MM.1S (cell line): ENCODE measurements around the gene HBP1.
"Not testable (repeated sequence)": the region's sequence is repeated elsewhere in the genome, so short reads cannot be mapped to it uniquely, and the experiment has no call there.

Experiments used
- DNase-seq: peaks from one replicate; pipeline ENCODE4 v3.0.0-alpha.2; 2015
- H2AFZ ChIP-seq: fragments of 300-600 bp; sonication (generic); 2 replicates; pipeline ENCODE4 v1.6.0; 2016; ENCODE audit warnings: antibody characterized with exemption, low read length
- H3F3A ChIP-seq: fragments of 300-600 bp; sonication (generic); 2 replicates; pipeline ENCODE4 v1.6.1; 2016; ENCODE audit warnings: mild to moderate bottlenecking, antibody characterized with exemption, low read length, moderate library complexity, mixed read lengths; ENCODE audit not compliant: insufficient read depth
- H3K27ac ChIP-seq: fragments of 300-600 bp; sonication (generic); 2 replicates; pipeline ENCODE4 v1.5.1; 2016; ENCODE audit warnings: mild to moderate bottlenecking, low read length
- H3K27me3 ChIP-seq: fragments of 300-600 bp; sonication (generic); replicated peaks from 2 replicates; pipeline ENCODE4 v1.6.0; 2016; ENCODE audit warnings: low read length; ENCODE audit not compliant: insufficient read depth
- H3K36me3 ChIP-seq: fragments of 300-600 bp; sonication (generic); replicated peaks from 2 replicates; pipeline ENCODE4 v1.6.1; 2016; ENCODE audit warnings: mild to moderate bottlenecking, low read length, mixed read lengths; ENCODE audit not compliant: insufficient read depth
- H3K4me1 ChIP-seq: fragments of 300-600 bp; sonication (generic); 2 replicates; pipeline ENCODE4 v1.6.1; 2016; ENCODE audit warnings: low read length, mixed read lengths
- H3K4me2 ChIP-seq: fragments of 300-600 bp; sonication (generic); 2 replicates; pipeline ENCODE4 v1.6.0; 2016; ENCODE audit warnings: low read depth, low read length
- H3K4me3 ChIP-seq: fragments of 300-600 bp; sonication (generic); 2 replicates; pipeline ENCODE4 v1.5.1; 2016; ENCODE audit warnings: low read length, mixed read lengths
- H3K79me2 ChIP-seq: fragments of 300-600 bp; sonication (generic); 2 replicates; pipeline ENCODE4 v1.6.1; 2016; ENCODE audit warnings: mixed run types, low read length, mixed read lengths
- H3K9ac ChIP-seq: fragments of 300-600 bp; sonication (generic); 2 replicates; pipeline ENCODE4 v1.6.1; 2016; ENCODE audit warnings: low read length, mixed read lengths
- H3K9me2 ChIP-seq: fragments of 300-600 bp; sonication (generic); replicated peaks from 2 replicates; pipeline ENCODE4 v1.6.1; 2016; ENCODE audit warnings: mild to moderate bottlenecking, low read length, mixed read lengths; ENCODE audit not compliant: insufficient read depth
- H3K9me3 ChIP-seq: fragments of 300-600 bp; sonication (generic); replicated peaks from 2 replicates; pipeline ENCODE4 v1.6.1; 2016; ENCODE audit warnings: mild to moderate bottlenecking, low read length, mixed read lengths; ENCODE audit not compliant: insufficient read depth
- H4K20me1 ChIP-seq: fragments of 300-600 bp; sonication (generic); 2 replicates; pipeline ENCODE4 v1.6.1; 2016; ENCODE audit warnings: mild to moderate bottlenecking, low read length, moderate library complexity, mixed read lengths; ENCODE audit not compliant: insufficient read depth
- EZH2 ChIP-seq: fragments of 300-600 bp; sonication (generic); optimal IDR thresholded peaks from 2 replicates; pipeline ENCODE3; 2017; ENCODE audit warnings: low read depth, mild to moderate bottlenecking, antibody characterized with exemption, low read length, mixed read lengths
- EZH2phosphoT487 ChIP-seq: fragments of 300-600 bp; sonication (generic); IDR thresholded peaks from 2 replicates; pipeline ENCODE4 v1.6.1; 2018; ENCODE audit warnings: antibody characterized with exemption, low read length
- TF ChIP-seq, protein P1 (sequence below): fragments of 300-600 bp; sonication (generic); IDR thresholded peaks from 2 replicates; pipeline ENCODE4 v1.5.1; 2016; ENCODE audit warnings: antibody characterized with exemption, low read length, mixed read lengths

The HBP1 gene

DNA sequence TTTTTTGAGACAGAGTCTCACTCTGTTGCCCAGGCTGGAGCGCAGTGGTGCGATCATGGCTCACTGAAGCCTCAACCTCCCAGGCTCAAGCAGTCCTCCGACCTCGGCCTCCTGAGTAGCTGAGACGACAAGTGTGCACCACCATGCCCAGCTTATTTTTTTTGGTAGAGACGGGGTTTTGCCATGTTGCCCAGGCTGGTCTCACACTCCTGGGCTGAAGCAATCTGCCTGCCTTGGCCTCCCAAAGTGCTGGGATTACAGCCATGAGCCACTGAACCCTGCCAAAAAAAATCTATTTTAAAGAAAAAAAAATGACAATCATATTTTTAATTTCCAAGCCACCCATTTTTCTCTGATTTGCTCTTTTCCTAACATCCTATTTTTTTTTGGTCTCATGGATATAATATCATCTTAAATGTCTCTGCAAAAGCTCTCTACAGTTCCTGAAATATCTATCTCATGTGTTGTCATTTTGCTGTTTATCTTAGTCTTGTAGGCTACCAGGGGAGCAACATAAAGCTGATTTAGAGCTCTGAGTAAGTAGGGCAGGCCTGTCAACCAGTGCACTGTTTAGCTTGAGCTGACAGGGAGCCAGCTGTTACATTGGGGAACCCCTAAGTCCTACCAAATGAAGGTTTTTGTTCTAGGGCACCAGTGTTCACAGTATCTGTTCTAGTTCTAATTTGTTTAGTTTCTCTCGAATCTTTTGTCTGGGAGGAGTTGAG, 29.9 kb upstream of the HBP1 start:
- H3K9me2 ChIP-seq, result no peaks in the 10 kb centered on the region
- no peaks in the 10 kb centered on the region for H3K4me1 ChIP-seq
- no peaks in the 10 kb centered on the region for H3K36me3 ChIP-seq
- H3K27ac ChIP-seq, result no peak overlapping the region
- no peaks in the 10 kb centered on the region for H3K9me3 ChIP-seq
- TF ChIP-seq EZH2phosphoT487 (no peak), EZH2 (no peak)
- TF ChIP-seq, protein P1, sequence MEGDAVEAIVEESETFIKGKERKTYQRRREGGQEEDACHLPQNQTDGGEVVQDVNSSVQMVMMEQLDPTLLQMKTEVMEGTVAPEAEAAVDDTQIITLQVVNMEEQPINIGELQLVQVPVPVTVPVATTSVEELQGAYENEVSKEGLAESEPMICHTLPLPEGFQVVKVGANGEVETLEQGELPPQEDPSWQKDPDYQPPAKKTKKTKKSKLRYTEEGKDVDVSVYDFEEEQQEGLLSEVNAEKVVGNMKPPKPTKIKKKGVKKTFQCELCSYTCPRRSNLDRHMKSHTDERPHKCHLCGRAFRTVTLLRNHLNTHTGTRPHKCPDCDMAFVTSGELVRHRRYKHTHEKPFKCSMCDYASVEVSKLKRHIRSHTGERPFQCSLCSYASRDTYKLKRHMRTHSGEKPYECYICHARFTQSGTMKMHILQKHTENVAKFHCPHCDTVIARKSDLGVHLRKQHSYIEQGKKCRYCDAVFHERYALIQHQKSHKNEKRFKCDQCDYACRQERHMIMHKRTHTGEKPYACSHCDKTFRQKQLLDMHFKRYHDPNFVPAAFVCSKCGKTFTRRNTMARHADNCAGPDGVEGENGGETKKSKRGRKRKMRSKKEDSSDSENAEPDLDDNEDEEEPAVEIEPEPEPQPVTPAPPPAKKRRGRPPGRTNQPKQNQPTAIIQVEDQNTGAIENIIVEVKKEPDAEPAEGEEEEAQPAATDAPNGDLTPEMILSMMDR, result no peak
- no peak overlapping the region for H2AFZ ChIP-seq
- no peak overlapping the region for H3K9ac ChIP-seq
- H3F3A ChIP-seq, result no peaks in the 10 kb centered on the region
- no peaks in the 10 kb centered on the region for H4K20me1 ChIP-seq
- H3K27me3 ChIP-seq, result no peaks in the 10 kb centered on the region
- H3K79me2 ChIP-seq, result no peaks in the 10 kb centered on the region
- no peak overlapping the region for H3K4me3 ChIP-seq
- DNase-seq, result no peak
- no peak overlapping the region for H3K4me2 ChIP-seq

DNA sequence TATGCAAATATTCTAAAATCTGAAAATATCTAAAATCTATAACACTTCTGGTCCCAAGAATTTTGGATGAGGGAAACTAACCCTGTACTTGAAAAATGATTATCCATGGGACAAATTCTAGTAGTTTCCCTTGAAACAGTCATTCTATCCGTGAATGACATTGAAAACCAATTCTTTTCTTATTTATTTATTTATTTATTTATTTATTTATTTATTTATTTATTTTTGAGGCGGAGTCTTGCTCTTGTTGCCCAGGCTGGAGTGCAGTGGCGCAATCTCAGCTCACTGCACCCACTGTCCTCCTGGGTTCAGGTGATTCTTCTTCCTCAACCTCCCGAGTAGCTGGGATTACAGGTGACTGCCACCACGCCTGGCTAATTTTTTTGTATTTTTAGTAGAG, 24.9 kb upstream of the HBP1 start:
- H3K4me3 ChIP-seq, H3K4me1 ChIP-seq, H3K79me2 ChIP-seq: not testable (repeated sequence)

DNA sequence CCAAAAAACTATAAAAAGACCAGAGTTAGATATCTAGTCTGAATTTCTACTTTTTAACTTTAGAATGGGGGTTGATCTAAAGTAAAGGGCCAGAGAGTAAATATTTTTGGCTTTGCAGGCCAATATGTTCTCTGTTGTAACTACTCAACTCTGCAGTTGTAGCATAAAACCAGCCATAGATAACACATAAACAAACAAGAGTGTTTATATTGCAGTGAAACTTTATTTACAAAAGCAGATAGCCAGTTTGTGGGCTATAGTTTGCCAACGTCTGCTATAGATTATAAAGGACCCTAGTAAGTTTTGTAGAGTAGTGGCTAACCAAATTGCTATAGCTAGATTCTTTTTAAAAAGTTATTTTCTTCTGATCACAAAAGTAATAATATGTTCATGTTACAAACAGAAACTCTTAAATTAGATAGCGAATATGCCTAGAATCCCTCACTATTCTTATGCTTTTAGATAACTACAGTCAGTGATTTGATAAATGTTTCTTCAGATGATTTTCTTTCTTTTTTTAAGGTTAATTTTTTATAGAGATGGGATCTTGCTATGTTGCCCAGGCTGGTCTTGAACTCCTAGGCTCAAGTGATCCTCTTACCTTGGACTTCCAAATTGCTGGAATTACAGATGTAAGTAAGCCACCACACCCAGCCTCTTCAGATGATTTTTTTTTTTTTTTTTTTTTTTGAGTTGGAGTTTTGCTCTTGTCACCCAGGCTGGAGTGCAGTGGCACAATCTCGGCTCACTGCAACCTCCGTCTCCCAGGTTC, 23.6 kb upstream of the HBP1 start:
- H3K9ac ChIP-seq, result no peak overlapping the region
- H3K4me1 ChIP-seq, result no peaks in the 10 kb centered on the region
- H3K36me3 ChIP-seq, result no peaks in the 10 kb centered on the region
- no peak for DNase-seq
- H3K27me3 ChIP-seq, result no peaks in the 10 kb centered on the region
- H3K9me3 ChIP-seq, result no peaks in the 10 kb centered on the region
- TF ChIP-seq EZH2phosphoT487, result no peak
- TF ChIP-seq, protein P1, result no peak
- no peak for TF ChIP-seq EZH2
- no peaks in the 10 kb centered on the region for H3K9me2 ChIP-seq
- no peaks in the 10 kb centered on the region for H3F3A ChIP-seq
- no peaks in the 10 kb centered on the region for H4K20me1 ChIP-seq
- H3K79me2 ChIP-seq, result no peaks in the 10 kb centered on the region
- no peak overlapping the region for H3K27ac ChIP-seq
- H3K4me3 ChIP-seq, result no peak overlapping the region
- no peak overlapping the region for H3K4me2 ChIP-seq
- no peak overlapping the region for H2AFZ ChIP-seq

More for the DNA sequence above, 24.9 kb upstream of the HBP1 start:
- DNase-seq, H2AFZ ChIP-seq, H3K27ac ChIP-seq, H3K9me3 ChIP-seq, H3K36me3 ChIP-seq, H3K9me2 ChIP-seq, H3K9ac ChIP-seq, H4K20me1 ChIP-seq, H3K27me3 ChIP-seq, H3K4me2 ChIP-seq, H3F3A ChIP-seq: not testable (repeated sequence)
